Stimulated activated CD8-positive, alpha-beta memory T cell treated with anti-CD3 and anti-CD28 coated beads, Interleukin-15, amount 100 ng/mL, for 48 hours (primary cell): ENCODE measurements around the gene SLC38A1.
"Not testable (repeated sequence)": the region's sequence is repeated elsewhere in the genome, so short reads cannot be mapped to it uniquely, and the experiment has no call there.

ENCODE experiments used
- DNase-seq, 2 donors: peaks; one replicate each; pipeline ENCODE4 v3.0.0-alpha.2; 2020; ENCODE audit warnings: low read depth in 2 of 2

SLC38A1 gene

DNA sequence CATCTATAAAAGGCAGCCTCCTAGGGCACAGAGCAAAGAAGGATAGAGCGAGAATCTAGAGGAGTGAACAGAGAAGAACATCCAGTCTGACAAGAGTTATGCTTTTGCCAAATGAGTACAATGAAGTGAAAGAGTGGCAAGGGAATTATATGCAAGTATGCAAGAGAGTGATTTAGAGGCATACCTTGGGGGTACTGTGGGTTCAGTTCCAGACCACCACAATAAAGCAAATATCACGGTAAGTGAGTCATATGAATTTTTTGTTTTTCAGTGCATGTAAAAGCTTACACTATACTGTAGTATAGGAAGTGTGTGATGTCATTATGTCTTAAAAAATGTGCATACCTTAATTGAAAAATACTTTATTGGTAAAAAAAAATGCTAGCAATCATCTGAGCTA is 101.4 kb downstream of the SLC38A1 start:
- no peak for DNase-seq

DNA sequence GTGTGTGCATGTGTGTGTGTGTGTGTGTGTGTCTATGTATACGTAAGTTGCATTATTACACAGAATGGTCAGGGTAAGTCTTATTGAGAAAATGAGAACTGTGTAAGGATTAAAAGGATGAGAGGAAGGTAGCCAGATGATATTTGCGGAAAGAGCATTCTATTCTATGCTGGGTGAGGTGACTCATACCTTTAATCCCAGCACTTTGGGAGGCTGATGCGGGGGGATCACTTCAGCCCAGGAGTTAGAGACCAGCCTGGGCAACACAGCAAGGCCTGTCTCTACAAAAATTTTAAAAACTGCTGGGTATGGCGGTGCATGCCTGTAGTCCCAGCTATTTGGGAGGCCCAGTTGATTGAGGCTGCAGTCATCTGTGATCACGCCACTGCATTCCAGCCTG is 103.7 kb downstream of the SLC38A1 start:
- DNase-seq, result no peak

DNA sequence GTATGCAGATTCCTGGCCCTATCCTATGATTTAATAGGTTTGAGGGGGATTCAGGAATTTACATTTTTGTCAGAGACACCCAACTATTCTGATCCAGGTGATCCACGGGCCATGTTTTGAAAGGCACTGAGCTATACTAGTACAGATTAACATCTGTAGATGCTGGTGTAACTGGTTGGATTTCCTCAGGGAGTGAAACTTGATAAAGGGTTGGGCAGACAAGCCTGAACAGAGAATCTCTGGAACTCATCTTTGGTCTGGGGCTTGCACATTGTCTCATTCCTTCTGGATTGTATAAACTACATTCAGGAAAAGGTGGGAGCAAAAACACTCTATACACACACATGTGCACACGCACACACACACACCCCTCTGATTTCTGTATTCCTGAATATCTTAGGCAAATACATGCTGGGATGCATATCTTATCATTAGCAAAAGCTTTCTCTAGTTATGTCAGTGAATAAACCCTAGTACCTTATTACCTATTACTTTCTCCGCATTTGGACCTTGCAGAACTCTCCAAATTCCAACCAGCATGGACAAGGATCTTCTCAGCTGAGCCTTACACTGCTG is 104.6 kb downstream of the SLC38A1 start:
- DNase-seq, result no peak

DNA sequence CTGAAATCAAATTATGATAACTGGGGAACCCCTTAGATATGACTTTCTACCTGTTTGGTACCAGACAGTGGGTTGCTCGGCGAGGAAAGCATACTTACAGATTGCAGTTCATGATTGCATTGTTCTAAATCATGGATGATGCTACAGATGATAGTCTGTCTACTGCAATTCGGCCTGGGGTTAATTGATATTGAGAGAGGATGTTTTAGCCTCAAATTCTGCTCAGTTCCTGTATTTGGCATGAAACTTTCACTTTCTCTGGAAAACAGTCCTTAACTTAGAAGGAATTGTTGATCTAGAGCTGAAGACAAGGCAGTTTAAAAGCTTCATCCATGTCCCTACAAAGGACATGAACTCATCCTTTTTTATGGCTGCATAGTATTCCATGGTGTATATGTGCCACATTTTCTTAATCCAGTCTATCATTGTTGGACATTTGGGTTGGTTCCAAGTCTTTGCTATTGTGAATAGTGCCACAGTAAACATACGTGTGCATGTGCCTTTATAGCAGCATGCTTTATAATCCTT is 106.2 kb downstream of the SLC38A1 start:
- not testable (repeated sequence) for DNase-seq

GRCh38 chr12:46160981-46161690 is 107.7 kb downstream of the SLC38A1 start:
- DNase-seq, result no peak

- DNase-seq, result no peak
Observed at GRCh38 chr12:46160101-46160980, 108.5 kb downstream of the SLC38A1 start.

GRCh38 chr12:46159309-46159901 is 109.4 kb downstream of the SLC38A1 start:
- DNase-seq, result no peak

DNA sequence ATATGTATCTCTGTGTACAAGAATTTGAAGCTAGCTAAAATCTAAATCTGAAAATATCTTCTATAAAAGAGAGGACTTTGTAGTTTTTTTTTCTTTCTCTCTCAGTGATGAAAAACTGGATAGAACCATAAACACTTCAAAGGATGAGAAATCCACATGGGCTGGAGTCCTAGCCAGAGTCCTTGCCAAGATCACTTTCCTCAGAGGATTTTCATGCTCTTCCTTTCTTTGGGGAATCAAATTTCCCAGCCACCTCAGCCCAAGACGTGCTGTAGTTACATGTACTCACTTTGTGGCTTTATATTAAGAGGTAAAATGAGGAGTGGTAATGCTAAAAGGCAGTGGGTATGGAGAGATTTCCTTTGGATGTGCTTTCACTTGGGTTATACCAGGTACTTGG is 110.3 kb downstream of the SLC38A1 start:
- no peak for DNase-seq

- DNase-seq, result no peak
Observed at GRCh38 chr12:46154221-46154985, 114.4 kb downstream of the SLC38A1 start.

- DNase-seq, result no peak
Observed at GRCh38 chr12:46153268-46153872, 115.5 kb downstream of the SLC38A1 start.

GRCh38 chr12:46152456-46152855 is 116.4 kb downstream of the SLC38A1 start:
- DNase-seq, result no peak

DNA sequence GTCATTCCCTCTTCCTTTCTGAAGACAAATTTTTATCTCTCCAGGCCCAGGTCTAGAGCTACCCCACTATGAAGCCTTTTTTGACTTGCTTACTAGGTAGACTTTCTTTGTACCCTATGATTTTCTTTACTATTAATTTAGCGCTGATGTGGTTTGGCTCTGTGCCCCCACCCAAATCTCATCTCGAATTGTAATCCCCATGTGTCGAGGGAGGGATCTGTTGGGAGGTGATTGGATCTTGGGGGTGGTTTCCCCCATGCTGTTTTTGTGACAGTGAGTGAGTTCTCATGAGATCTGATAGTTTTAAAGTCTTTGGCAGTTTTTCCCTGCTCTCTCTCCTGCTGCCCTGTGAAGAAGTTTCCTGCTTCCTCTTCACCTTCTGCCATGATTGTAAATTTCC is 118.1 kb downstream of the SLC38A1 start:
- no peak for DNase-seq

- no peak for DNase-seq
Observed at GRCh38 chr12:46149905-46150304, 118.9 kb downstream of the SLC38A1 start.

GRCh38 chr12:46149079-46149464 is 119.8 kb downstream of the SLC38A1 start:
- DNase-seq, result no peak

DNA sequence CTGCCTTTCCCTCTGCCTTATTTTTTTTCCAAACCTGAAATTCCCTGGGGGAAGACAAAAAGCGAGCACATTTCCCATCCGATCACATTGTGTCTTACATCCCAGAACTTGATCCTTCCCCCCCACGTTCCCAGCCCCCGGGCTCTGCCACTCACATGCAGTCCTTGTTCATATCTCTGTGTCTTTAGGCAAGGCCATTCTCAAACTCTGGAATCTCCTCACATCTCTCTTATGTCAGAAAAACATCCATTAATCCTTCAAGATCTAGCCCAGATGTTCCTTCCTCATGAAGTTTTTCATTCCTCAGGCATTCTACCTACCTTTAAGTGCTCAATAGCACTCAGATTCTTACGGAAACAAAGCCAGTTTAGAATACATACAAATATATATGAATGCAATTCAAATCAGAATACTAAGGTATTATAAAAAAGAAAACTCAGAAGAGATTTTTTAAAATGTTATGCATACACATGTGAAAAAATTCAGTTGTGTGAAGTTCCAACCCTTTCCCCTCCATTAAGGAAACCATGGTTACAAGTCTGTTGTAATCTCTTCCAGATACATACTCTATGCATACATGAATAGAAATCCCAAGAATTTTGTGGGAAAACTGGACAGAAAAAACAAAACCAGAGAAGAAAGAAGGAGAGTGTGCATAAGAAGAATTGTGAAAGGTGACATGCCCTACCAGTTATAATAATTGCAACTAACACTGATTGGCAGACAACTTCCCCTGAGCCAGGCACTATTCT is 120.3 kb downstream of the SLC38A1 start:
- DNase-seq, result no peak

DNA sequence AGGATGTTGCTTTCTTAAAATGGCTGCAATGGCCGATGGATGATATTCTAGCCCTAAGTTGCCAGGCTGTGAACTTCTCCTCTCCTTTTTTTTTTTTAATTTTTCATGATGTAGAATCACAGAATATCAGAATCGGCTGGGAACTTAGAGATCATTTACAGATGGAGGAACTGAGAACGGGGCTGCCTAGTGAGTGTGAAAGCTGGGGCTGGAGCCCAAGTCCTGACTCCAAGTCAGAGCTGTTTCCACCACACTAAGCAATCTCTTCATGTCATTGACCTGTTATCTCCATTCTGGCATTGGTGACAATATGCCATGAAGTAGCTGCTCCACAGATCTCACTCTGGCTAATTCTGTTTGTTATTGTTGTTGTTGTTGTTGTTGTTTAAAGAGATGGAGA is 121.7 kb downstream of the SLC38A1 start:
- DNase-seq, result no peak

GRCh38 chr12:46145881-46146280 is 123.0 kb downstream of the SLC38A1 start:
- no peak for DNase-seq

- no peak for DNase-seq
Observed at GRCh38 chr12:46144433-46144832, 124.4 kb downstream of the SLC38A1 start.

DNA sequence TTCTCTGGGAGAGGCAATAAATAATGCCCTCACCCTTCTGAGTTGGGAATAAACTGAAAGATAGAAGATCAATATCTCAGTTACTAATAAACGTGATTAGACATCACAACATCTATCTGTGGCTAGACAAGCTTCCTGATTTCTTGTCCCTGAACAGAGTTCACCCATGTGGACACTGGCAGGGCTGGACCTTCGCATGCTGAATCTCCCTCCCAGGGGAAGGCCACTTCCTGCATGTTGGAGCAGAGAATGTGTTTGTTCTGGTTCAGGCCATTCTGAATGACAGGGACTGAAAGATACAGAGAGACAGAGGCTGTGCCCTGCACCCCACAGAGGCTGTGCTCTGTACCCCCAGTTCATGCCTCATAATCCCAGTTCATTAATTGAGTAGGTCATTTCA is 132.6 kb downstream of the SLC38A1 start:
- DNase-seq, result no peak

DNA sequence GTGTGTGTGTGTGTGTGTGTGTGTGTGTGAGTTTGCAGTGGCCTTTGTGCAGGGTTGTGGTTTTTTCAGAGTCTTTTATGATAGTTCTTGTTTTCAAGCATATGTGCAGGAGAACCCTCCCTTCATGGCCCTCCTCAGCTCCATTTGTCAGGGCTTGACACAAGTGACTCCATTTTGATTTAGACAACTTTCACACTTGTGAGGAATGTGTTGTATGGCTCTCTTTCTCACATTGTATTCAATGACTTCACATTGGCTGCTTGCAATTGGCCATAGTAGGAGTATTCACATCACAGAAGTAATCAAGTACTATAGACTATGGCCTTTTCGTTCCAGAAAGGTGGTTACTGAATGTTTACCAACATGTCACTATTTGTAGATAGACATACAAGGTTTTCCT is 133.1 kb downstream of the SLC38A1 start:
- DNase-seq, result no peak
